HG03280 (cell line): ENCODE data around the gene STUB1.

Experiments
- ATAC-seq: cut with Tn5 transposase; IDR thresholded peaks from one replicate; pipeline ENCODE4 v1.9.1; 2021; ENCODE audit warnings: mild to moderate bottlenecking, moderate library complexity; ENCODE audit not compliant: unreplicated experiment

Gene STUB1

DNA sequence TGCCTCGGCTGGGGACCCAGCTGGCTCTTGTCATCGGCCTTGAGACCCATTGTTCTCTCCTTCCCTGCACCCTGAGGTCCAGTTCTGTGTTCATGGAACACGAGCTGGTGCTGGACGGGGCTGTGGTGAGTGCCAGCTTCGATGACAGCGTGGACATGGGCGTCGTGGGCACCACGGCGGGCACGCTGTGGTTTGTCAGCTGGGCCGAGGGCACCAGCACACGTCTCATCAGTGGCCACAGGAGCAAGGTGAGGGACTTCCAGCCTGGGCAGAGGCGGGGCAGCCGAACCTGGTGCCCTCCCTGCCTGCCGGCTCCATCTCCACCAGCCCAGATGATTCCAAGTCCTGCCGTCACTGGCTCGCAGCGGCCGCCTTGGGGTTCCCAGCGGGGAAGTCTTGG, 17.6 kb upstream of the STUB1 start:
- ATAC-seq, result no peak

DNA sequence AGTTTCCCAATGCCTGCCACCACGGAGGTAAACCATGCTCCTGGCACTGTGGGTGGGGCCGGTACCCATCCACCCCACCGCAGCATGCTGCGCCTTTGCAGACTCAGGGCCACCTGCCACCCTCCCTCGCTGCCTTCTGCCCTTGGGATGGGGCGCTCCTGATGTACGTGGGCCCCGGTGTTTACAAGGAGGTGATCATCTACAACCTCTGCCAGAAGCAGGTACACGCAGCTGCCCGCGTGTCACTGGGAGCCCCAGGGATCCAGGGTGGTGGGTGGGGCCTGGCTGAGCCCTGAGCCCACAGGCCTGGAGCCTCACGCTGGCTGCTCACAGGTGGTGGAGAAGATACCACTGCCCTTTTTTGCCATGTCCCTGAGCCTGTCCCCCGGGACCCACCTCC, 13.6 kb upstream of the STUB1 start:
- ATAC-seq, result no peak

- ATAC-seq, result no peak
These were observed 13.0 kb upstream of the STUB1 start for GRCh38 chr16:667113-667779.

DNA sequence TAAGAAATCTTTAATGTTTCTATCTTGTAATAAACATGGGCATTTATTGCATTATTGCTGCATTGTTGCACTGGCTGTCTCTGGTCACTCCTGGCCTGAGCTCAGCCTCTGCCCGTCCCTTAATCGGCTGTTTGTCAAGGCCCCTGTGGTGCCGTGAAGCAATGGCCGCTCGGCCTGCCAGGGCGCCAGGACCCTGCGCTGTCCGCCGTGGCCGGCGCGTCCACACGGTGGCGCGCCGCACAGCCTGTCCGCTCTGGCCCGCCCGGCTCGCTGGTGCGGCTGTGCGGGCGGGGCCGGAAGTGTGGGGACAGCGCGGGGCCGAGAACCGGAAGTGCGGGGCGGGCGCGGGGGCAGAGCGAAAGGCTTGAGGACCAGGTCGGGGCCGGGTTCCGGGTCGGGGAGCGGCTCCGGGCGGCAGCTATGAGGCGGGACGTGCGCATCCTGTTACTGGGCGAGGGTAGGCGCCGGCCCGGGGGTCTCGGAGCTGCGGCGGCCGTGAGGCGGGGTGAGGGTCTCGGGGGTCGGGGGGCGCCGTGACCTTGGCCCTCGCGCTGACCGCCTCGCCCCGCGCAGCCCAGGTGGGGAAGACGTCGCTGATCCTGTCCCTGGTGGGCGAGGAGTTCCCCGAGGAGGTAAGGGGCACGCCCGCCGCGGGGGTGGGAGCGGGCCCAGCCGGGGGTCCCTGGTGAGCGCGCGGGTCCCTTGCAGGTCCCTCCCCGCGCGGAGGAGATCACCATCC, 12.3 kb upstream of the STUB1 start, which contains the start of gene RHOT2:
TSS of gene RHOT2 (plus strand) at position 353 of the 739 bp plus-strand sequence. CDS start at position 421, 68 bp downstream.
- ATAC-seq, result peak; percentile 82

- ATAC-seq, result peak; percentile 6
These were observed 11.6 kb upstream of the STUB1 start for GRCh38 chr16:668519-669171.

GRCh38 chr16:669666-670065, 10.5 kb upstream of the STUB1 start:
- no peak for ATAC-seq

- ATAC-seq, result no peak
These were observed 9.5 kb upstream of the STUB1 start for GRCh38 chr16:670485-671352.

GRCh38 chr16:671353-672131, 8.7 kb upstream of the STUB1 start:
- no peak for ATAC-seq

DNA sequence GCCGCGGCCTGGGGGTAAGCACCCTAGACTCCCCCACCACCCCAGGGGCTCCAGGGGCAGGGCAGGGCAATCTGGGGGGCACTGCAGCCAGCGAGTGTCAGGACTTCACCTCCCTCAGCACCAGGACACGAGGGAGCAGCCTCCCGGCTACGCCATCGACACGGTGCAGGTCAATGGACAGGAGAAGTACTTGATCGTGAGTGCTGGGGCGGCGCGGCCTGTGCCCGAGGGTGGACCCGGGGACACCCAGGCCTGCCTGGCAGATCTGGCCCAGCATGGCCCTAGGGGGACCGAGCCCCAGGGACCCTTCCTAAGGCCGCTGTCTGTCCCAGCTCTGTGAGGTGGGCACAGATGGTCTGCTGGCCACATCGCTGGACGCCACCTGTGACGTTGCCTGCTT, 7.8 kb upstream of the STUB1 start:
- no peak for ATAC-seq

GRCh38 chr16:672851-673250, 7.4 kb upstream of the STUB1 start:
- ATAC-seq, result no peak

GRCh38 chr16:673399-673991, 6.7 kb upstream of the STUB1 start:
- no peak for ATAC-seq

DNA sequence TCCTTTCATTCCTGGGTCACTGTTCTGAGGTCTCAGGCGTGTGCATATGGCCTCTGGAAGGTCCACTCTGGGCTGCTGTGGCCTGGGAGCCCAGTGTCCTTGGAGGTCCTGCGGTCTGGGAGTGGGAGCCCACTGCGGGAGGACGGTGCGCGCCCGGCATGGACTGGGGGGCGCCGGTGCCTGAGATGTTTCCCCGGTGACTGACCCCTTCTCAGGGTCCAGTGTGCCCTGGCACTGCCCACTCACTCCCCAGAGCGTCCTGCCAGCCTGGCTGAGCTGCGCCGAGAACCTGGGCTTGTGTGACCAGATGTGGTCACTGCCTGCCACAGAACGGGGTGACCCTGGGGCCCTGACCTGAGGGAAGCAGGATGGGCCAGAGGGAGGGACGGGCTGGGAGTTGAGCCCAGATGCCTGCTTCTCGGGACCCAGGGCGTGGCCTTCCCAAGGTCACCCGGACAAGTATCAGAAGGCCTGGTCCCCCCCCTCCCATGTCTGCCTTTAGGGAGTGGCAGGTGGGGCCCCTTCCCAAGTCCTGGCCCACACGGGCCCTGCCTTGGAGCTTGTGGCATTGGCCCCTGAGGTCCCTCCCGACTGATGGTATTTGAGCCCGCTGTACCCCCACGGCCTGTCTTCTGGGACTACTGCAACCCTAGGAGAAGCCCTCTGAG, 5.9 kb upstream of the STUB1 start:
- ATAC-seq, result no peak

DNA sequence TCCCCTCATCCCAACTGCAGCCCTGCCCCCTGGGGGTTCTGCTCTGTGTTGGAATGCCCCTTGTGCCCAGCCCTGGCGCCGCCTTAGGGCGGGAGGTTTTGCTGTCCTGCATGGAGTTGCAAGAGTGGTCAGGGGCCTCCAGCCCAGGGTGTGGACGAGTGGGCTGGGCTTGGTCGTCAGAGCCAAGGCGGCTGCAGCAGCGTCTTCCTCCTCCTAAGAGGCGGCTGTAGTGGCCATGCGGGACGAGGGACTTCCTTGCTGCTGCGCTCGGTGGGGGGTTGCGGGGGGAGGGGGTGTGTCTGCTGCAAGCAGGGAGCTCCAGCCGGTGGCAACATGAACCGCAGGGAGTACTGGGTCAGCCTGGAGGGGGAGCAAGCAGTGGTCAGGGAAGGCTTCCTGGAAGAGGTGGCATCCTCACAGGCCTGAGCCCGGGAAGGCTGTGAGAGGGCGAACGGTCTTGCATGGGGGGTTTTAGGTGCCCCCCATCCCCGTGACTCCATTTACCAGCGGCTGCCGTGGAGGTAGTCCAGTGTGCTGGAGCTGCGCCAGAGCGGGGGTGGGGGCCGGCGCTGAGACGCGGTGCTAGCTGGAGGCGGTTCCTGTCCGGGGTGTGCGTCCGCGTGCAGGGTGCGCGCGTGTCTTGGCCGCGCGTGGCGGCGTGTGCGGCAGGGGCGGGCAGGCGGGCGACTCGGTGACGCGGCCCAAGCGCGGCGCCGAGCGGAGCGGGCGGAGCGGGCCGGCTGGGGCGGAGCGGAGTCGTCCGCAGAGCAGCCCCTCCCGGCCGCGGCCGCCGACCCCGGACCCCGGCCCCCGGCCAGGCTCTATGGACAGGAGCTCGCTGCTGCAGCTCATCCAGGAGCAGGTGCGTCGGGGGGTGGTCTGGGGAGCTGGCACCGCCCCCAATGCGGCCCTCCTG, 5.0 kb upstream of the STUB1 start, which contains the start of gene RHBDL1:
TSS of gene RHBDL1 (plus strand) at position 704 of the 916 bp plus-strand sequence. CDS start at position 824, 120 bp downstream.
- ATAC-seq, result no peak

- ATAC-seq, result no peak
These were observed 4.2 kb upstream of the STUB1 start for GRCh38 chr16:675884-676564.

DNA sequence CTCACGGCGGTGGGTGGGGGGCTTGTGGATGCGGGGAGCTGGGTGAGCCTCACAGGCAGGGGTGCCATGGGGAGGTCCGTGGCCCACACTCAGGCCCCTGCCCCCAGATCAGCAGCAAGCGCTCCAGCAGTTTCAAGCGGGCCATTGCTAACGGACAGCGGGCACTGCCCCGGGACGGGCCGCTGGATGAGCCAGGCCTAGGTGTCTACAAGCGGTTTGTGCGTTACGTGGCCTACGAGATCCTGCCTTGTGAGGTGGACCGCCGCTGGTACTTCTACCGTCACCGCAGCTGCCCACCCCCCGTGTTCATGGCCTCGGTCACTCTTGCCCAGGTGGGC, 3.7 kb upstream of the STUB1 start:
- ATAC-seq, result no peak

DNA sequence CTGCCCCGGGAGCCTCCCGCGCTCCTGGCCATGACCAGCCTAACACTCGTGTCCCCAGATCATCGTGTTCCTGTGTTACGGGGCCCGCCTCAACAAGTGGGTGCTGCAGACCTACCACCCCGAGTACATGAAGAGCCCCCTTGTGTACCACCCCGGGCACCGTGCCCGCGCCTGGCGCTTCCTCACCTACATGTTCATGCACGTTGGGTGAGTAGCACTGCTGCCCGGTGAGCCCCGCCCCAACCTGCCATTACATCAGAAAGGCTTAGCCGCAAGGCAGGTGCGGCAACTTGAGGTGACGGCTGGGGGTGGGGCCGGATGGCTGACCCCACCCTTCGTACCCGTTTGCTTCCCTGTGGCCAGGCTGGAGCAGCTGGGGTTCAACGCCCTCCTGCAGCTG, 3.3 kb upstream of the STUB1 start:
- no peak for ATAC-seq

GRCh38 chr16:677316-678190, 2.7 kb upstream of the STUB1 start:
- ATAC-seq, result no peak
